SK-N-SH treated with all-trans-retinoic acid at 6 μM for 48 hours (cell line): ENCODE results near the gene NEGR1.

ENCODE experiments used
- ATAC-seq: fragments of 200-7000 bp; cut with Tn5 transposase; 3 replicates; pipeline ENCODE4 v1.9.1; 2020; ENCODE audit warnings: mild to moderate bottlenecking, moderate library complexity
- BACH2 ChIP-seq: fragments of 250-450 bp; sonication (Bioruptor Pico); IDR thresholded peaks from 2 replicates; pipeline ENCODE4 v1.9.0; 2021; ENCODE audit warnings: mild to moderate bottlenecking, borderline replicate concordance
- CSDC2 ChIP-seq: fragments of 250-450 bp; sonication (Bioruptor Pico); IDR thresholded peaks from 2 replicates; pipeline ENCODE4 v1.5.0; 2020; ENCODE audit warnings: mild to moderate bottlenecking, moderate library complexity
- ESRRG ChIP-seq: fragments of 250-450 bp; sonication (Bioruptor Pico); IDR thresholded peaks from 2 replicates; pipeline ENCODE4 v1.6.1; 2021; ENCODE audit warnings: mild to moderate bottlenecking
- GLIS3 ChIP-seq: fragments of 250-450 bp; sonication (Bioruptor Pico); IDR thresholded peaks from 2 replicates; pipeline ENCODE4 v1.5.0; 2020; ENCODE audit warnings: mild to moderate bottlenecking, moderate library complexity
- ISL1 ChIP-seq: fragments of 250-450 bp; sonication (Bioruptor Pico); IDR thresholded peaks from 2 replicates; pipeline ENCODE4 v2.1.2; 2022; ENCODE audit warnings: mild to moderate bottlenecking, moderate library complexity
- PATZ1 ChIP-seq: fragments of 250-450 bp; sonication (Bioruptor Pico); IDR thresholded peaks from 2 replicates; pipeline ENCODE4 v1.8.0; 2020; ENCODE audit warnings: mild to moderate bottlenecking, moderate library complexity, borderline replicate concordance
- POU6F1 ChIP-seq: fragments of 250-450 bp; sonication (Bioruptor Pico); IDR thresholded peaks from 2 replicates; pipeline ENCODE4 v1.8.0; 2021; ENCODE audit warnings: low read depth, mild to moderate bottlenecking, moderate library complexity, borderline replicate concordance
- PPARA ChIP-seq: fragments of 250-450 bp; sonication (Bioruptor Pico); IDR thresholded peaks from 2 replicates; pipeline ENCODE4 v1.5.0; 2020; ENCODE audit warnings: mild to moderate bottlenecking, borderline replicate concordance
- RARB ChIP-seq: fragments of 250-450 bp; sonication (Bioruptor Pico); IDR thresholded peaks from 2 replicates; pipeline ENCODE4 v1.8.0; 2021; ENCODE audit warnings: mild to moderate bottlenecking, moderate library complexity
- SNAI2 ChIP-seq: fragments of 250-450 bp; sonication (Bioruptor Pico); IDR thresholded peaks from 2 replicates; pipeline ENCODE4 v1.5.0; 2020; ENCODE audit warnings: mild to moderate bottlenecking, moderate library complexity
- TCF4 ChIP-seq: fragments of 250-450 bp; sonication (Bioruptor Pico); IDR thresholded peaks from 2 replicates; pipeline ENCODE4 v1.8.0; 2021; ENCODE audit warnings: mild to moderate bottlenecking, moderate library complexity, borderline replicate concordance
- TOX ChIP-seq: fragments of 250-450 bp; sonication (Bioruptor Pico); IDR thresholded peaks from 2 replicates; pipeline ENCODE4 v1.8.0; 2021; ENCODE audit warnings: mild to moderate bottlenecking, moderate library complexity, borderline replicate concordance
- ZC3H10 ChIP-seq: fragments of 250-450 bp; sonication (Bioruptor Pico); IDR thresholded peaks from 2 replicates; pipeline ENCODE4 v1.5.1; 2021; ENCODE audit warnings: mild to moderate bottlenecking, moderate library complexity
- ZFP3 ChIP-seq: fragments of 250-450 bp; sonication (Bioruptor Pico); IDR thresholded peaks from 2 replicates; pipeline ENCODE4 v1.5.0; 2020; ENCODE audit warnings: mild to moderate bottlenecking, moderate library complexity
- ZFP30 ChIP-seq: fragments of 450-650 bp; formaldehyde crosslinking; IDR thresholded peaks from 2 replicates; pipeline ENCODE4 v1.5.0; 2022; ENCODE audit warnings: mild to moderate bottlenecking, moderate library complexity
- ZNF565 ChIP-seq: fragments of 450-650 bp; formaldehyde crosslinking; conservative IDR thresholded peaks from 2 replicates; pipeline ENCODE4 v1.5.0; 2020; ENCODE audit warnings: low read depth, mild to moderate bottlenecking, moderate library complexity
- ZNF70 ChIP-seq: fragments of 450-650 bp; formaldehyde crosslinking; IDR thresholded peaks from 2 replicates; pipeline ENCODE4 v1.5.0; 2020; ENCODE audit warnings: mild to moderate bottlenecking, moderate library complexity
- ZNF8 ChIP-seq: fragments of 450-650 bp; formaldehyde crosslinking; IDR thresholded peaks from 2 replicates; pipeline ENCODE4 v1.5.0; 2020; ENCODE audit warnings: mild to moderate bottlenecking, moderate library complexity
- TF ChIP-seq, protein P1 (sequence below): fragments of 250-450 bp; sonication (Bioruptor Pico); IDR thresholded peaks from 2 replicates; pipeline ENCODE4 v1.5.1; 2021; ENCODE audit warnings: mild to moderate bottlenecking, moderate library complexity

The NEGR1 gene

DNA sequence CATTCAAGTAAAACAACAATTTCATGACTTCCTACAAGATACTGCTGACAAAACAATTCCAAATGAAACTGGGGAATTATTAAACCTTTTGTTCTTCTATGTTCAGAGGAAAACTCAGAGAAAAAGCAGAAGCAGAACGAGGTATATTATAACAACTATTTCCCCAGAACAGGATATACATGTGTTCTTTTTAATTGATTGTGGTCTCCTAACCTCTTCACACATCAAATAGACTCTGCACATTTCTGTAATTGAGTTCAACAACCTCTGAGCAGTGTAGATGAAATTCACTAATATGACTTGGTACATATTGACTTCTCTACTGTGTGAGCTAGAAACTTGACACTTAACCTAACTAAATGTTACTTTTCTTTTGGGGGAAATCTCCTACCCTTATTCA lies 584.2 kb downstream of the NEGR1 start:
- no peak for ATAC-seq
- TF ChIP-seq PATZ1 (no peak), ZFP30 (CRISPR knock-in tag) (no peak), ZNF8 (CRISPR knock-in tag) (no peak), ZFP3 (CRISPR knock-in tag) (no peak), CSDC2 (CRISPR knock-in tag) (no peak), POU6F1 (CRISPR knock-in tag) (no peak), GLIS3 (CRISPR knock-in tag) (no peak), RARB (CRISPR knock-in tag) (no peak)

- TF ChIP-seq GLIS3 (CRISPR knock-in tag), result no peak
- ATAC-seq, result no peak
Observed at GRCh38 chr1:71695821-71696220, 586.5 kb downstream of the NEGR1 start.

DNA sequence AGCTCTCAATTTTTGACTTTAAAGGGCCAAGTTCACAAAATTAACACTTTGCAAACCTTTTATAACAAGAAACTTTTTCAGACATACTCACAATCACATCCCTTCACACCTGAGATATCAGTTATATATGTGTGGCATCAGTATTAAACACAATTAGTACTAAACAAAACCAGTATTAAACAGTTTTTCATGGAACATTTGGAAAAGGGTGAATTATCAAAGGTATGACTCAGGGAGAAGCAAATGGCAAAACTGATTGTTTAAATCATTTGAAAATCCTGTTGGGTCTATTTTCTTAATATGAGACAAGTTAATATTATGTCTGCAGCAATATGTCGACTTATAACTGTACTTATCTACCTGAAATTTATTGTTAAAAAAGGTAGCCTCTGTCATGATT lies 587.3 kb downstream of the NEGR1 start:
- TF ChIP-seq BACH2, result no peak
- TF ChIP-seq, protein P1, sequence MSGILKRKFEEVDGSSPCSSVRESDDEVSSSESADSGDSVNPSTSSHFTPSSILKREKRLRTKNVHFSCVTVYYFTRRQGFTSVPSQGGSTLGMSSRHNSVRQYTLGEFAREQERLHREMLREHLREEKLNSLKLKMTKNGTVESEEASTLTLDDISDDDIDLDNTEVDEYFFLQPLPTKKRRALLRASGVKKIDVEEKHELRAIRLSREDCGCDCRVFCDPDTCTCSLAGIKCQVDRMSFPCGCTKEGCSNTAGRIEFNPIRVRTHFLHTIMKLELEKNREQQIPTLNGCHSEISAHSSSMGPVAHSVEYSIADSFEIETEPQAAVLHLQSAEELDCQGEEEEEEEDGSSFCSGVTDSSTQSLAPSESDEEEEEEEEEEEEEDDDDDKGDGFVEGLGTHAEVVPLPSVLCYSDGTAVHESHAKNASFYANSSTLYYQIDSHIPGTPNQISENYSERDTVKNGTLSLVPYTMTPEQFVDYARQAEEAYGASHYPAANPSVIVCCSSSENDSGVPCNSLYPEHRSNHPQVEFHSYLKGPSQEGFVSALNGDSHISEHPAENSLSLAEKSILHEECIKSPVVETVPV (CRISPR knock-in tag), result no peak
- peak; percentile 94 for TF ChIP-seq ZNF70 (CRISPR knock-in tag)
- ATAC-seq, result no peak

DNA sequence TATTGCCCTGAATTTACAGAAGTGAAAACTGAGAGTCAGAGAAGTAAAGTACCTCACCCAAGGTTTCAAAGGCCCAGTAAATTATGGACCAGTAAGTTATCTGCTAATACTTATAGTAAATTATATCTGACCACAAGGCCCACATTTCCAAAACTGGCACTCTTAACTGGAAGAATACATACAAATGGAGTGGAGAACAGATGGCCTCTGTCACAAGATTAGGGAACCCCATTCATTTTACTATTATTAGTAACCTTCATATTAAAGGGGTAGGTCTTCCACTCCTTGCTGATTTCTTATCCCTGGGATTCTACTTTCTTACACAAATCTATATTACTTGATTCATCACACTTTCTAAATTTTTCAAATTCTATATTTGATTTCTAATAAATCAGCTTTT lies 588.8 kb downstream of the NEGR1 start:
- no peak for ATAC-seq
- TF ChIP-seq PPARA (CRISPR knock-in tag), result no peak
- TF ChIP-seq PATZ1, result no peak
- no peak for TF ChIP-seq ZFP30 (CRISPR knock-in tag)
- no peak for TF ChIP-seq TCF4 (CRISPR knock-in tag)
- no peak for TF ChIP-seq SNAI2 (CRISPR knock-in tag)
- TF ChIP-seq BACH2, result no peak
- no peak for TF ChIP-seq ZNF70 (CRISPR knock-in tag)
- TF ChIP-seq ZFP3 (CRISPR knock-in tag), result no peak
- no peak for TF ChIP-seq ZC3H10 (CRISPR knock-in tag)
- TF ChIP-seq CSDC2 (CRISPR knock-in tag), result no peak
- no peak for TF ChIP-seq ZNF8 (CRISPR knock-in tag)

DNA sequence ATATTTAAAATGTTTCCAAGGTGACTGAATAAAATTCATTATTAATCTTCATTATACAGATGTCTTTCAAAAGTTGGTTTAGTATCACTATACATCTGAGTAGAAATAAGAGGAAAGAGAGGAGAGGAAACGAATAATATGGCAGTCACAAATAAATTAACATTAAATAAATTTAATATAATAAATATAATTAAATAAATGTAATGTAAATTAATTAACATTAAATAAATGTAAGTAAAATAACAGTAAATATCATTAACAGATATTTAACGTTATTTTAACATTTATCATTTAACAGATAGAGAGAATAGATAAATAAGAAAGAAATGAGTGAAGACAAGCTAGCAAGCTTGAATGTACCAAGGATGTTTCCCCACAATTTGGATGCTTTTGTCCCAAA lies 592.7 kb downstream of the NEGR1 start:
- TF ChIP-seq ZC3H10 (CRISPR knock-in tag) (no peak), ZFP3 (CRISPR knock-in tag) (no peak), ESRRG (CRISPR knock-in tag) (no peak), ZNF565 (CRISPR knock-in tag) (no peak), TCF4 (CRISPR knock-in tag) (no peak), TOX (CRISPR knock-in tag) (no peak), PPARA (CRISPR knock-in tag) (no peak), PATZ1 (no peak), ISL1 (CRISPR knock-in tag) (no peak)
- ATAC-seq, result no peak
